Activated CD4-positive, alpha-beta T cell treated with anti-CD3 and anti-CD28 coated beads, Interleukin-2, amount 10 ng/mL, durations not matched to agents 24 days and 14 days (primary cell): ENCODE results near the gene SOX11. TPM values are rescaled to one million over a fixed set of nuclear protein-coding genes. Genes with fewer than 3 reads are reported as not detected.

ENCODE experiments used
- DNase-seq: peaks from one replicate; pipeline ENCODE4 v3.0.0; 2022
- H3K27ac Mint-ChIP-seq: one replicate; pipeline ENCODE4 v1.8.0; 2022; ENCODE audit warnings: mild to moderate bottlenecking, mixed read lengths
- H3K27me3 Mint-ChIP-seq: one replicate; pipeline ENCODE4 v1.8.0; 2022; ENCODE audit warnings: mixed read lengths
- H3K36me3 Mint-ChIP-seq: one replicate; pipeline ENCODE4 v1.8.0; 2022; ENCODE audit warnings: low read depth, mild to moderate bottlenecking, mixed read lengths
- H3K4me1 Mint-ChIP-seq: one replicate; pipeline ENCODE4 v1.8.0; 2021; ENCODE audit warnings: mixed read lengths
- H3K4me3 Mint-ChIP-seq: one replicate; pipeline ENCODE4 v1.8.0; 2022; ENCODE audit warnings: mild to moderate bottlenecking, moderate library complexity, mixed read lengths
- H3K9me3 Mint-ChIP-seq: one replicate; pipeline ENCODE4 v1.8.0; 2021; ENCODE audit warnings: mixed read lengths
- intact Hi-C: fragments of 100-400 bp; cut with micrococcal nuclease; formaldehyde crosslinking; loops from one replicate; pipeline ENCODE4 v1.15.1; 2023
- total RNA-seq: library from RNA; stranded (reverse); gene quantifications from 2 replicates; pipeline ENCODE4 v1.2.3, GENCODE V29; 2022

Gene SOX11
- total RNA-seq, 1 donor from 2014 or later: not detected

DNA sequence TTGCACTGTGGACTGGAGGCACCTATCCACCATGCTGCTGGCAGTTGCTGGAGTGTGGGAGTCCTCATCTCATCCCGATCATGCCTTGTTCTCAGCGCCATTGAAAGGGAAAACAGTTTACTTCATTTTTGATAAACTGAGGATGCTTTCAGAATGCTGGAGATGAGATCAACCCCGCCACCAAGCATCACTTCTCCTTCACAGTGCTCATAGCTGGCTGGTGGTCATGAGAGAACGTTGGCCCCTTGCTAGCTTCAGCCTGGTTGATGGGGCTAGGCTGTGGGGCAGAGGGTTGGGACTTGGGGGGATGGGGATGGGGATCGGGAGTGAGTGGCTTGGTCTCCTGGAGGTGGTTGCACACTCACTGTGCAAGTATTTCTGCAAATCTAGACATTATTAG is 30.1 kb downstream of the SOX11 start:
- H3K9me3 Mint-ChIP-seq: peaks cover 8% of the 10 kb centered on the region
- no peak for DNase-seq
- no peaks in the 10 kb centered on the region for H3K36me3 Mint-ChIP-seq
- H3K27ac Mint-ChIP-seq: no peak overlapping the region
- intact Hi-C loops: no loop called here
- H3K4me1 Mint-ChIP-seq: no peaks in the 10 kb centered on the region
- H3K27me3 Mint-ChIP-seq: peaks cover 5% of the 10 kb centered on the region
- no peak overlapping the region for H3K4me3 Mint-ChIP-seq

DNA sequence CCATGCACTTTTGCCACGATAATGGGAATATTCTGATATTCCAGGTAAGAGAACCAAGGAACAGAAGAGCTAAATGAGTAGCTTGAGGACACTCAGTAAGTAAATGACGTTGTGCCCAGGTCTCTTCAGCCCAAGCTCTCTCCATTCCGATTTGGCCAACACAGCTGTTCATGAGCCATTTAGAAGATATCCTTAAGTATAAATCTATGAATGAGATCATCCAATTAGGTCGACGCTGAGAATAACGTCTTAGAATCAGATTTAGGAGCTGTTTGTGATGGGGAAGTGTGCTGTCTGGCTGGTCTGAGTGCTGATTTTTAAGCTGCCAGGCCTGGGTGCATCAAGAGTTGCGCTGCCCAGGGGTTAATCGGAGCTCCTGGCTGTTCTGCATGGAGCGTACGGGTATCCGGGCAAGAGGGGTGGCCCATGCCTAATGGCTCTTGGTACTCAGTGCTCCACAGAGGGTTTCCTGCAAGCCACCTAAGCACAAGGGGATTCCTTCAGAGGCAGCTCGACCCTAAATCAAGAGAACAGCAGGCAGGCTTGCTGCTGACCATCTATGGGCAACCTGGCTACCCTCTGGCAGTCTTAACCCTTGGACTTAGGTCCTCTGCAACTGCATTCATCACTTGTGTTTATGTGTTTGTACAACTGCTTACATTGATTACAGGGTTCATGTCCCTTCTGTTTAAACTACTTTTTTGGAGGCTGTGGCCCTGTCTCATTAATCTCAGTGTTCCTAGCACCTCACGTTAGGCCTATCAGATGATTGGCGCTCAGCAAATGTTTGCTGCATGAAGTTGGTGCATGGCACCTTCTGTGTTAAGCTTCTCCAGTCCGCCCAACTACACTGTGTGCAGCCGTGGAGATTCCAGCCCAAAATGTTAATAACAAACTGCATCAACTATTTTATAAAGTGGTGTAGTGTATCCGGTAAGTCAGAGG is 31.9 kb downstream of the SOX11 start:
- H3K4me1 Mint-ChIP-seq: no peaks in the 10 kb centered on the region
- intact Hi-C loops: no loop called here
- H3K4me3 Mint-ChIP-seq: no peak overlapping the region
- H3K27me3 Mint-ChIP-seq: peaks cover 5% of the 10 kb centered on the region
- H3K36me3 Mint-ChIP-seq: no peaks in the 10 kb centered on the region
- H3K27ac Mint-ChIP-seq: no peak overlapping the region
- DNase-seq: no peak
- H3K9me3 Mint-ChIP-seq: peaks cover 2% of the 10 kb centered on the region

DNA sequence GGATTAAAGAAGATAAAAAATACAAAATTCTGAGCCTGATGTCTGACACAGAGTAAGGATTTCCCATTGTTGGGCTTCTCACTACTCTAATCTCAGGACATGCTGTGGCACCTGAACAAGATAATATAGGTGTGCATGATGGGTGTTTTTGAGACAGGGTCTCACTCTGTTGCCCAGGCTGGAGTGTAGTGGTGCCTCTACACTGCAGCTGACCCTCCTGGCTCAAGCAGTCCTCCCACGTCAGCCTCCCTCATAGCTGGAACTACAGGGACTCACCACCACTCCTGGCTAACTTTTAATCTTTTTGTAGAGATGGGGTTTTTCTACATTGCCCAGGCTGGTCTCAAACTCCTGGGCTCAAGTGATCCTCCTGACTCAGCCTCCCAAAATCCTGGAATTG is 32.9 kb downstream of the SOX11 start:
- Mint-ChIP-seq H3K9me3 (no peaks in the 10 kb centered on the region), H3K27me3 (peaks cover 5% of the 10 kb centered on the region), H3K36me3 (no peaks in the 10 kb centered on the region), H3K4me3 (no peak overlapping the region), H3K4me1 (no peaks in the 10 kb centered on the region), H3K27ac (no peak overlapping the region)
- DNase-seq: no peak
- intact Hi-C loops: no loop called here

DNA sequence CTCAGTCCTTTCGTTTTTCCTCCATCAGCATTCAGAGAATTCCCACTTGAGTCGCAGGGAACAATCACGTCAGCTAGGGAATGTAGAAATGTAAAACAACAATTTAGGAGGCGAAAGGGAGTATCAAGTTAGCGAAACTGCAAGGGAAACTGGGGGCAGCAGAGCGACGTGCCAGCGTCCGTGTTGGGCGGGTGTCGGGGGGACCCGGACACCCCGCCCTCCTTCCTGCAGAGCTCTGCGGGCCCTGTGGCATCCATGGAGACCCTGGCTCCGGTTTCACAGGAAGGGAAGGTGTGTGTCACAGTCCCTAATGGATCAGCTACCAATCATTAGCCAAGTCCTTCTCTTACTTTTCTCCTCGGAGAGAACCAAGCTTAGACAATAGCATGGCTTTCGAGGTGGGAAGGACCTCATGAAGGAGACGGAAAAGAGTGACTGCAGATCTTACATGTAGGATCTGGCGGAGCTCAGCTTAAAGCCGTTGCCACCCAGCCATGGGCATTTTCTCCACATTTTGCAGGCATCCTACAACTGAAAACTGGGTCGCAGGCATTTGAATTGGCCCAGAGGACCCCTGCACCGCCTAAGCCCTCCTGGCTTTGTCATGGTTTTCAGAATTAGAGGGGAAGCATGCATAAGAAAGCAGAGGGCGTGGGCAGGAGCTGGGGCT is 33.7 kb downstream of the SOX11 start:
- intact Hi-C loops: no loop called here
- H3K9me3 Mint-ChIP-seq: no peaks in the 10 kb centered on the region
- H3K4me1 Mint-ChIP-seq: no peaks in the 10 kb centered on the region
- no peak for DNase-seq
- H3K4me3 Mint-ChIP-seq: no peak overlapping the region
- no peaks in the 10 kb centered on the region for H3K36me3 Mint-ChIP-seq
- H3K27ac Mint-ChIP-seq: no peak overlapping the region
- H3K27me3 Mint-ChIP-seq: peaks cover 5% of the 10 kb centered on the region

DNA sequence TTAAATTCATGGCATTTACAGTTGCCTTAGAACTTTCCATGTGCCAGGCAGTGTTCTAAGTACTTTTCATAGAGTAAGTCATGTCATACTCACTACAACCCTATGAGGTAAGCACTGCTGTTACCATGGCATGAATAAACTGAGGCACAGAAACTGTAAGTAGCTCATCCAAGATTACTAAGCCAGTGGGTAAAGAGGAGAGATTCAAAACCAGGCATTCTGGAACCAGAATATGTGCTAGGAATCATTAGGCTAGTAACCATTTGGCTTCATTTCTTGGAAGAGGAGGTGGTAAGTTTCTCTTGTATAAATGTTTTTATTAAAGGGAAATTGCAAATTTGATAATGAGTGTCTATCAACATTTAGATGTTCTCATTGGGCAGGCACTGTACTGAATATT is 35.1 kb downstream of the SOX11 start:
- no peak overlapping the region for H3K27ac Mint-ChIP-seq
- H3K27me3 Mint-ChIP-seq: peaks cover 5% of the 10 kb centered on the region
- no peaks in the 10 kb centered on the region for H3K36me3 Mint-ChIP-seq
- H3K4me1 Mint-ChIP-seq: no peaks in the 10 kb centered on the region
- H3K9me3 Mint-ChIP-seq: no peaks in the 10 kb centered on the region
- H3K4me3 Mint-ChIP-seq: no peak overlapping the region
- no peak for DNase-seq
- intact Hi-C loops: no loop called here

DNA sequence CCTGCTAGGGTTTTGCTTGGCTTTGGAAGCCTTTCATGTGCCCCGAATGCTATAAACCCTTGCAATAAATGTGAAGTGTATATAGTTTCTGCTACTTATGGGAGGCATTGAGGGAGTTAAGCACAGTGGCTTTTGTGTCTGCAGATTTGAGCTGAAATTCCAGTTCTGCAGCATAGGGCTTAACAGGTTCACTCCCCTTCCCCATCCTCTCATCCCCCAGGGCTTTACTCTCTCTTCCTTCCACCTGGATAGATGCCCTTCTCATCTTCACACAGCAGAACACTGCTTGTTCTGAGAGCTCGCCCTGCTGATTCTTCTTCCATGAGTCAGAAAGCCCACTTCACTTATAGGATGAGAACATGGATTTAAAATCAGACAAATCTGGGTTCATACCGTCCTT is 37.2 kb downstream of the SOX11 start:
- H3K27ac Mint-ChIP-seq: no peak overlapping the region
- intact Hi-C loops: no loop called here

DNA sequence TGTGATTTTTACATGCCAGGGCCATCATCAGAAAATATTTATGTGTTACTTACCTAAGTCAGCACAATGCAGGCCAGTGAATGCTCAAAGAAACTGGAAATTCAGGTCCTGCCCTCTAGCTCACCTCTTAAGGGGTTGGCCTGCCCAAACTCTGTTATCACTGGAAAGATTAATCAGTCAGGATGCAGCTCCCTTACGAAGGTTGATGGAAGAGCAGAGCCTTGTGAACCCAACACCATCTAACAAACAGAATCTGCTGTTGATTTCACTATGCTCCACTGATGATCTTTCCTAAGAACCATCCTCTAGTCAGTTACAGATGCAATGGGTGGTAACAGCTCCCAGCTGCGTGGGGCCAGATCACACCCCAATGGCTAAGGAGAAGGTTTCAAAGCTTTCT is 38.2 kb downstream of the SOX11 start:
- no peaks in the 10 kb centered on the region for H3K36me3 Mint-ChIP-seq
- no peak overlapping the region for H3K27ac Mint-ChIP-seq
- no peak for DNase-seq
- intact Hi-C loops: no loop called here
- no peaks in the 10 kb centered on the region for H3K4me1 Mint-ChIP-seq
- peaks cover 5% of the 10 kb centered on the region for H3K27me3 Mint-ChIP-seq
- H3K9me3 Mint-ChIP-seq: no peaks in the 10 kb centered on the region
- no peak overlapping the region for H3K4me3 Mint-ChIP-seq

More for the DNA sequence above, 37.2 kb downstream of the SOX11 start:
- Mint-ChIP-seq H3K4me3 (no peak overlapping the region), H3K4me1 (no peaks in the 10 kb centered on the region), H3K9me3 (no peaks in the 10 kb centered on the region), H3K36me3 (no peaks in the 10 kb centered on the region), H3K27me3 (peaks cover 5% of the 10 kb centered on the region)
- no peak for DNase-seq

DNA sequence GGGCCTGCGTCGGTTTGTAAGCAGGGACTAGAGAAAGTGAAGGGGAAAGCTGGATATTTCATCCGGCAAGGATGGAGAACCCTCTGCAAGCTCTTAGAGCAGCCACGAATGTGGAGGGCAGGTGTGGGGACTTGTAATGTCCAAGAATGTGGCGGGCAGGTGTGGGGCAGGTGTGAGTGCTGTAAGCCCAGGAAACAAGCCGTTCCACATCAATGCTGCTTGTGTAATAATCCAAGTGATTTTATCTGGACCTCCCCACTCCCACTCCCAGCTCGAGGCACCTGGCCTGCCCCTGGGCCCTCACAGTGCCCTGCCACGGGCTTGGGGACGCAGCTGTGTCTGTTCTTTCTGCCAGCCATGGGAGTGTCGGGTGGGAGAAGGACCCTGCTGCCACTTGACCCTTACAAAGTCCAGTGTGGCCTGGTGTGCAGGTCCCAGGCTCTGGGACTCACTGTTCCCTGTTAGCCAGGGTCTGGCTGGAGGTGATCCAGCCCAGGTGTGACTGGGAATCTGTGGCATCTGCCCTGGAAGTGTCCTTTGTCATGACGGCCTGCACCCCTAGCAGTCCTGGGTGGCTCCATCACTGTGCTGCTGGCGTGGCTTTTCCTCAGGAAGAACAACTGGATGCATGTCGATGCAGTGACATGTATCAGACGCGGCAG is 42.8 kb downstream of the SOX11 start:
- H3K4me3 Mint-ChIP-seq: no peak overlapping the region
- no peaks in the 10 kb centered on the region for H3K36me3 Mint-ChIP-seq
- H3K27me3 Mint-ChIP-seq: no peaks in the 10 kb centered on the region
- H3K4me1 Mint-ChIP-seq: no peaks in the 10 kb centered on the region
- intact Hi-C loops: no loop called here
- H3K9me3 Mint-ChIP-seq: no peaks in the 10 kb centered on the region
- no peak overlapping the region for H3K27ac Mint-ChIP-seq
- no peak for DNase-seq

DNA sequence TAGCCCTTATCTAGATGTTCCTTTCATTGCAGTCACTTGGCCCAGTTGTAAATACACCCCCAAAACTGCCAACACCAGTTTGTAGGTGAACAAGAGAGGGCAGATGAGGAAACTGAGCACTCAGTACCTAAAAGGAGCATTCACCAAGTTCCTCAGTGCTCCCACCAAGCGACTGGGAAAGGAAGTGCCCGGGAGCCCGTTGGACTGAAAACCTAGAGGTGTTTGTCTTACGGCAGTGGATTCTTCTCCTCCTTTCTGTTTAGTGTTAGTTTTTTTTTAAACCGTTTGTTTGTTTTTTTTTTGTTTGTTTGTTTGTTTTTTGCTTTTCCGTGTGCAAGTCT is 43.3 kb downstream of the SOX11 start:
- Mint-ChIP-seq H3K4me3 (no peak overlapping the region), H3K36me3 (no peaks in the 10 kb centered on the region), H3K27ac (no peak overlapping the region), H3K4me1 (no peaks in the 10 kb centered on the region), H3K27me3 (no peaks in the 10 kb centered on the region), H3K9me3 (no peaks in the 10 kb centered on the region)
- intact Hi-C loops: no loop called here
- no peak for DNase-seq

DNA sequence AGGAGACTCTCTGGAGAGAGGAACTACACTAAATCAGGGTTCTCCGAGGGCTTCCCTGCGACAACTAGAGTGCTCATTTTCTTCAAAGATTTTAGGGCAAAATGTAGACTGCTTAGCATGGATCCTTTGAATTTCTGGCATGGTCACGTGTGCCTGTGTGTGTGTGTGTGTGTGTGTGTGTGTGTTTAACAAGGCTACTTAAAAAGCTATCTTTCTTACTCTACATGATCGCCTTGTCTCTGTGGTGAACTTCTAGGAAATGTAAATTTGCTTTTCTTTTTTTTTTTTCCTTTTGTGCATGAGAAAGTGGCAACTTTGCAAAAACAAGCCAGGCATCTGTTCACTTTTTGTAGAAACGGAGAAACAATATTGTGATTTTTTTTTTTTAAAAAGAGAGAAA is 43.9 kb downstream of the SOX11 start:
- H3K27ac Mint-ChIP-seq: no peak overlapping the region

DNA sequence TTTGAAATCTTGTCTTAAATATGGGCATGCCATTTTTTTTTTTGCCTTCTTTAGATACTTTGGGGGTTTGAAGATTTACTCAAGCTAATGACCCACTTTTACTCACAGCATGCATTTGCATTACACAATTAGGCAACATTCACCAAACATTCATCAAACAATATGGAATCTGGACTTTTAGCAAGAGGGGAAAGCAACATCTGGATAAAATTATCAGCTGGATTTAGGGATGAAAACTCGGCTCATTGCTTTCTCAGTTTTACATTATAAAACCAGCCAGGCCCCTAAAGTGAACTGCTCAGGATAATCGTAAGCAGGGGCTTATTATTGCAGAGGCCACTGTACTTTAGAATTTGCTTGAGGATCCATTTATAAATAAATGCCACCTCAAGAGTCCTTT is 44.7 kb downstream of the SOX11 start:
- no peak overlapping the region for H3K4me3 Mint-ChIP-seq
- intact Hi-C loops: no loop called here
- no peak overlapping the region for H3K27ac Mint-ChIP-seq
- H3K4me1 Mint-ChIP-seq: no peaks in the 10 kb centered on the region
- no peaks in the 10 kb centered on the region for H3K27me3 Mint-ChIP-seq
- DNase-seq: no peak
- H3K36me3 Mint-ChIP-seq: no peaks in the 10 kb centered on the region
- no peaks in the 10 kb centered on the region for H3K9me3 Mint-ChIP-seq

More for the DNA sequence above, 43.9 kb downstream of the SOX11 start:
- H3K9me3 Mint-ChIP-seq: no peaks in the 10 kb centered on the region
- no peak overlapping the region for H3K4me3 Mint-ChIP-seq
- H3K4me1 Mint-ChIP-seq: no peaks in the 10 kb centered on the region
- intact Hi-C loops: no loop called here
- no peaks in the 10 kb centered on the region for H3K27me3 Mint-ChIP-seq
- DNase-seq: no peak
- H3K36me3 Mint-ChIP-seq: no peaks in the 10 kb centered on the region

DNA sequence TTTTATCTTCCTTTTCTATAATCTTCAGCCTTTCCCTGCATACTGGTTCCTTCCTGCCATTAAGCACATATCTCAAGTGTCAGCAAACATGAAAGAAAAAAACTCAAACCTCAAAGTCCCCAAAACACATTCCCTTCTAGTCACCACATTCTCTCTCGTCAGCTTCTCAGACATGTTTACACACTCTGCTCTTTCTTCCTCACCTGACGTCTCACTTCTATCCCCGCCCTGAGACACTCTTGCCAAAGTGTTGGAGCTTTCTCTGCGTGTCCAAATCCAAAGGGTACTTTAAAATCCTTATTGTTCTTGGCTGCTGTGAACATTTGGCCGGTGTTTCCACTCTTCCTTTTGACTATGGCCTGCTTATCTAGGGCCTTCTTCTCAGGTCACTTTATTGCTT is 47.9 kb downstream of the SOX11 start:
- intact Hi-C loops: no loop called here
- H3K36me3 Mint-ChIP-seq: no peaks in the 10 kb centered on the region
- no peak overlapping the region for H3K27ac Mint-ChIP-seq
- no peaks in the 10 kb centered on the region for H3K9me3 Mint-ChIP-seq
- H3K4me3 Mint-ChIP-seq: no peak overlapping the region
- H3K4me1 Mint-ChIP-seq: no peaks in the 10 kb centered on the region
- no peak for DNase-seq
- no peaks in the 10 kb centered on the region for H3K27me3 Mint-ChIP-seq

DNA sequence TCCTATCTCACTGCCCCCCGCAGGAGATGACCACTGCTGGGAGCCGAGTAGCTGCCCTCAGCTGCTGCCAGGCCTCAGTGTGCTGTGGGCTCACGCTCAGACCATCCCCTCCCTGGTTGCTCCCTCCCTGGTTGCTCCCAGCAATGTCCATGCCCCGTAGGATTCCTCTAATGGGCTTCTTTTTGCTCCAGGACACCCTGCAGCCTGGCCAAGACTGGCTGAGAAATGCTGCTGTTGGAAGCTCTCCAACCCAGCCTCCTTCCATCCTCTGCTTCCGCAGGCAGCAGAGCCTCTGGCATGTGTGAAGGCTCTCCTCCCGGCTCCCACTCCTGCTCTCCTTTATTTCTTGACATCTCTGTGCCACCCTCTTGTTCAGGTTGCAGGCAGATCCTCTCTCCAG is 48.6 kb downstream of the SOX11 start:
- intact Hi-C loops: no loop called here
- Mint-ChIP-seq H3K9me3 (no peaks in the 10 kb centered on the region), H3K36me3 (no peaks in the 10 kb centered on the region), H3K4me3 (no peak overlapping the region), H3K4me1 (no peaks in the 10 kb centered on the region), H3K27me3 (no peaks in the 10 kb centered on the region), H3K27ac (no peak overlapping the region)
- no peak for DNase-seq

DNA sequence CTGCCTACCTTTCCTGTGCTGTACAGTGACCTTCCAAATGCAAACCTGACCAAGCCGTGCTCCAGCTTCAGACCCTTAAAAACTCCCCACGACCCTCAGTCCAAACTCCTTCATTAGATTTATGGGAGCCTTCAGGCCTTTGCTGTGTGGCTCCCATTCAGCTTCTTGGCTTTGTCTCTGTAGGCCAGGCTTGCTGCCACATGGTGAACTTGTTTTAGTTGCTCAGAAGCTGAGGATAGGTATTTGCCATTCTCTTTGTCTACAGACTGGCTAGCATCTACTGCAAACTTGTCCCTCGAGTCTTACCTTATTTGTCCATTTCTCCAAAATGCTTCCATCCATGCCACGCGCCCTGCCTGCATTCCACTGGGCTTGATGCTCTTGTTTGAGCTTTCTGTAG is 49.1 kb downstream of the SOX11 start:
- Mint-ChIP-seq H3K27me3 (no peaks in the 10 kb centered on the region), H3K36me3 (no peaks in the 10 kb centered on the region), H3K4me1 (no peaks in the 10 kb centered on the region), H3K4me3 (no peak overlapping the region), H3K27ac (no peak overlapping the region), H3K9me3 (no peaks in the 10 kb centered on the region)
- DNase-seq: no peak
- intact Hi-C loops: no loop called here
